COLO668 (cell line): ENCODE measurements around the gene MACIR.

Experiments
- DNase-seq: peaks from one replicate; lab custom pipeline; 2025; ENCODE audit not compliant: unreplicated experiment; lab: John Stamatoyannopoulos, UW

Gene MACIR

DNA sequence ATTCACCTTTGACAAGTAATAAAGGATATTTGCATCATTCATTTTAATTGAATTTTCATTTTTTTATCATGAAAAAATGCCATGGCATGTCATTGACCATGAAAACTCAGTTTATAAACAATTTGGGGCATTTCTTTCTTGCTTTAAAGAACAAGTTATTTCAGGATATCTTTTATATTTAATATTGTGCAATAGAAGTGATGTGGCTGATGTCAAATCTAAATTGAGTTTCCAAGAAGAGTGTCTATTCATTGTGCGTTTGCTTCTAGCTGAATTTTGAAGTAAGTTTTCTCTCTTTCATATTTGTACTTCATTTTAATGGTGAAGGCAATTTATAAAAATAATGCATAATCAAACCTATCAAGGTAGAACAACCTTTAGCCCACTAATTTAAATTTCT, 30.5 kb downstream of the MACIR start:
- DNase-seq, result no peak

DNA sequence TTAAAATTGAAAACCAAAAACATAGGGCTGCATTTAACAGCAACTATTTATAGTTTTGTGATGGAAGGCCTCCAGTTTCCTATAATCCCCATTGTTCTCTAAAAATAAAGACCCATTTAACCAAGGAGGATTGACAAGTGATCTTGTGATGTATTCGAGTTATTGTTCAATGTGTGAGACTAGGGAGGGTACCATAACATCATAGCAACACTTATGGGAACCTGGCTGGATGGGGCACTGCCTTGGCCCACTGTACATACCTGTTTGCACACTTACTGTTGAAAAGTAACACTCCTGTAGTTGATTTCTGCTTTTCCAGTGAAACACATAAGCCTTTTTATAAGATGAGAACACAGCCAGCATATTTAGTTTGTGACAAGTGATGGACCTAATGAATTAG, 32.3 kb downstream of the MACIR start:
- no peak for DNase-seq

DNA sequence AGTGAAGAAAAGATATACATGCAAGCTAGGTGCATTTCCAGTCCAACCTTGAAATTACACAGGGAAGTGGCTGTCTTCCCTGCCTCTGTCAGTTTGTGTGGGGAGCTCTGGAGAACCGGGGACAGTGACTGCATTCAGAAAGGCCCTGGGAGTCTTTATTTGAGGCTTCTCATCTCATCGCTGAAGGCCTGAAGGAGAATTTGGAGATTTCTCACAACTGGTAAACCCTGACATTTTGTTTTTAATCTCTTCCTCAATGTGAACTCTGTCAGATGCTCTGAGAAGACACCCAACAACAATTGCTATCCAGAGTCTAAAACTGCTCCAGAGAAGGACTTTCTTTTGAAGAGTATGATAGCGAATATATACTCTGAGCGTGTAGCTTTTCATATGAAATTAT, 33.0 kb downstream of the MACIR start:
- no peak for DNase-seq

DNA sequence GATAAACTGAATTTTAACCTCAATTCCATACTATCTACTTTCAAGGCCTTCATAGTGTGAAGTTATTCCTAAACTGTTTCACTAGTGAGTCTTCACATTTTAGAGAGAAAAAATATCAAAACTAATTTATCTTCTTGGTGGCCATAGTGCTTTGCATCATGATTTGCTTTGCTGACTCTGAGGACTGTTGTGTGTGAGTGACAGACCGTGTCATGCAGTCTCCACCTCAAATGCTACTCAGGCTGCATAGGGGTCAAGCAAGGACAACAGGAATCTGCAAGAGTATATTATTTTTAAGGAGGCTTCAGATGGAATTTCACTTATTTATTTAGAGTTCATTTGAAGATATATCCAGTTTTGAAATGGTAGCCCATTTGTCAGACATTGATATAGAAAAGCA, 34.5 kb downstream of the MACIR start:
- DNase-seq, result no peak

DNA sequence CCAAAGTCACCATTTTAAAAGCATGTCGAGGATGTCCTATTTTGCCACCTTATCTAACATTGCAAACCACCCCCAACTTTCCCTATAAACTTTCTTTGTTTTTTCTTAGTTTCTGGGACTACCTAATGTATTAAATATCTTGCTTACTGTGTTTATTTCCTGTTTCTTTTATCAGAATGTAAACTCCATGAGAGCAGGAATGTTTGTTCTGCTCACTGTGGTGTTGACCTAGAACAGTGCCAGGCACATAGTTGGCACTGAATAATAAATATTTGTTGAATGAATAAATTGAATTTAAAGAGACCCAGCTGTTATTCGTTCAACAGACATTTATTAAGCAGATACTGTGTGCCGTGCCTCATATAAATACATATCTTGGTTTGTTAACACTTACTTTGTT, 35.2 kb downstream of the MACIR start:
- no peak for DNase-seq

DNA sequence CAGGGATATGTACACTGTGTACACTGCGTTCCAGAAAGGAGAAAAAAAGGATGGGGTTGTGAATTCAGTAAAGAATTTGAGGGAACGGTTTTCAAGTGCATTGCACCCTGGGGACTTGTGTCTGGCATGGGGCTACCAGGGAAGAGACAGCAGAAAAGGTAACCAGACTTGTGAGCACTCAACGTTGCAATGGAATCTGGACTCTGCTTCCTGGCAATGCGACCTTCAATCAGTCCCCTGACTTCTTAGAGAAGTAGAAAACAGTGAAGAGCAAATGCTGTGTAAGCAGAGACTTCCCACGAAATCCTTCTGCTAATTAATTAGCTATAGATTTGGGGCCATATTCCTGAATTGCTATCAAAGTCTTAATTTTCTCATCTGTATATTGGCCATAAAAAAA, 36.3 kb downstream of the MACIR start:
- DNase-seq, result no peak

DNA sequence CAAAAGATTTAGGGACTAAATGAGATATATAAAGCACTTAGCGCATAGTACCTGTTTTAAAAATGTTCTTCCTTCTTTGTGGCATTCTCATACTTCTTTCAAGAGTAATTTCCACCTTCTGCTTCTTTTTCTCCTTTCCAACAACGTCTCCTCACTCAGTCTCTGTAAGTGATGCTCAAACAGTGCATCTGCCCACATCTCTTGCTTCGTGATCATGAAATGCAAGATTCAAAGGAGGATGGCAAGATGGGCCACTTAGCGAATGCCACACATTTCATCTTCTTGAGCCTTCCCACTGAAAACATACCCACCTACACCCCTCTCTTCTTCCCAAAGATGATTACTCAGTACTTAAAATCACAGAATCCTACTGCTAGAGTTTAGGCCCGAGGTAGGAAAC, 36.9 kb downstream of the MACIR start:
- no peak for DNase-seq

DNA sequence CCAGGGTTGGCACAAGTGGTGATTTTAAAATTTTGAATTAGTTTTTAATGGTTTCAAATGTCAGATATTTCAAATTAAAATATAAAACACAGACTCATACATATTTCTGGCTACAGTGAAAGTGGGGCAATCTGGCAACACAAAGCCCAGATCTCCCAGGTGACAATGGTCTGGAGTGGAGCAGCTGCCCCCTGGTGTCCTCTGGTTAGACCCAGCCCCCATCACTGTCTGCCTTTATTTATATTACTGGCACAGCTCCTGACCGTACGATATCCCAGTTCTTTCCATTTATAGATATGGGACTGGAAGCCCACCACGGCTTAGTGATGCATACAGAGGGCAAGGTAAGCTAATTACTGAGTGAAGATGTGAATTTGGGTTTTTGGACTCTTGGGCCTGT, 37.3 kb downstream of the MACIR start:
- DNase-seq, result no peak

DNA sequence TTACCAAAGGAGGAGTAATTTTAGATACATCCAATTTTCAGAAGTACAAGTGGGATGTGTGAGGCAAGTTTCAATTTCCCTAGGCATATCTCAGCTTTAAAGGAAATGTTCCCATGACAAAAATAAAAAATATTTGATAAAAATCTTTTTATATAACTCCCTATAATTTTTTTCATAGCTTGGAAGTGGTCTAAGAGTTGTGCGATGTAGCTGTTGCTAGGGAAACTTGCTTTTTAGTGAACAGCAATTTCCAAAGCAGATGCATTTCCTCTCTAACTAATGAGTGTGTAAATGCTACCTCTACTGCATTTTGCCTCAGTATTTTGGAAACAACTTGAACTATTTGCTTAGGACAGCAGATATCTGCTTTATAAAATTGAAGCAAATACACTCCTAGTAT, 39.6 kb downstream of the MACIR start:
- DNase-seq, result no peak

DNA sequence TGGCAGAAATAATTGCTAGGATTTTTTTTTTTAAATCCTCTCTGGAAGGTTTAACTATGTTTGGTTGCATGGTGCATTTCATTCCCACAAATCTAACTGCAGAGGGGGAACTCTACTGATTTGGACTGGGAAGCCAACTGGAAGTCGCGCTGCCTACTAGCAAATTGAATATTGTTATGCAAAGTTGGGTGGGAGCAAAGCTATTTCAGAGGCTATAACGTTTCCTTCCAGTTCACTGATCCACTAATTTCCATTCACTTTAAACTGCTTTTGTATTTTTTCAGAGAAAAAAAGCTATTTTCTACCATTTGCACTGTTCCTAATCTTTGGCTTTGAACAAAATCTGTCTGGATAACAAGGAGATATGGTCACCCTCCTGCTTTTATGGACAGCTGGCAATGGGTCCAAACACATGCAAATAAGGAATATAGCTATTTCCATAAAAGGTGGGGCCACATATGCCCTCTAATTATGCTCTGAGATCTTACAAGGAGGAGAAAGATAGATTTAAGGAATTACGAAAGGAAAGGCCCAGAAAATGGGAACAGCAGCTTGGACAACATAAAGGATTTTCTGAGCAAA, 40.1 kb downstream of the MACIR start:
- DNase-seq, result no peak

DNA sequence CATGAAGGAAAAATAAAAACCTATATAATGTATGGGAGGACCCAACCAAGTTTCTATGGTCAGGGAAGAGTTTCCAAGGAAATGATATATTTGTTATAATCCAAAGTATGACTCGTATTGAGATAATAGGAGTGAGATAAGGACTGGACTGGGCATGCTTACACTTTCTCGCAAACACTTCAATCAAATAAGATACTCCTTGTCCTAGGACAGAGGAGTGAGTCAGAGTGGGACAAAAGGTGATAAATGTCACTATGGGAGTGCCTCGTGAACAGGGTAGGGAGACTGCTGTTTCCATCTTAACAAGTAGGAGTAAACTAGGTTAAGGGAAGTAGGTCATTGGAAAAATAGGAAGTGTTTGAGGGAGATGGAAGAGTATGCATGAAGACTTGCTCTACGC, 47.2 kb downstream of the MACIR start:
- no peak for DNase-seq

DNA sequence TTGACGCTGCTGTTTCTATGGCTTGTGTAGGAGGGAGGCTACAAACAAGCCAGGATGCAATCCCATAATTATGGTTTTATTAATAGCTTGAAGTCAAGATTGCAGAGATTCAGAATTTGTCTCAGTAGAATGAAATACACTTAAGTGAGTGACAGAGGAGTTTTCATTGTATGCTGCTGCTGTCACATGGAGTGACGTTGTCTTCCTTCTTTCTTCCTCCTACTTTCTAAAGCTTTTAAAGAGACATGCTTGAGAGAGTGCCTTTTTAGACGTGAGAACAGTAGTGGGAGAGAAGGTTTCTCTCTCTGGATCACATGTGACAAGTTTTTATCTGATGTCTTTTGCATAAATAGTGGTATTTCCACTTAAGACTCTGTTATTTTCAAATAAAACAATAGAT, 48.9 kb downstream of the MACIR start:
- no peak for DNase-seq

DNA sequence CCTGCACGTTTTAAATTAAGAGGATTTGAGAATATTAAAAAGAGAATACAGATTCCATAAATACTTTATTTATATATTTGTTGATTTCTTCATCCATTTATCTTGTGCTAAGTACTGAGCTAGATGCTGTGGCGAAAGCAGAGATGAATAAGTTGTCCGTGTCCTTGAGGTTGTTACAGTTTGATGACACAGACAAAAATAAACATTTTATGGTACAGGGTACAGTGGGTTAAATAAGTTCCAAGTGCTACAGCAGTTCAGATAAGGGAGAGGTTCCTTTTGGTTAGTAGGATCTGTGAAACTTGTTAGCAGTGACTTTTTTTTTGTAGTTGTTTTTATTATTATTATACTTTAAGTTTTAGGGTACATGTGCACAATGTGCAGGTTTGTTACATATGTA, 50.2 kb downstream of the MACIR start:
- no peak for DNase-seq

DNA sequence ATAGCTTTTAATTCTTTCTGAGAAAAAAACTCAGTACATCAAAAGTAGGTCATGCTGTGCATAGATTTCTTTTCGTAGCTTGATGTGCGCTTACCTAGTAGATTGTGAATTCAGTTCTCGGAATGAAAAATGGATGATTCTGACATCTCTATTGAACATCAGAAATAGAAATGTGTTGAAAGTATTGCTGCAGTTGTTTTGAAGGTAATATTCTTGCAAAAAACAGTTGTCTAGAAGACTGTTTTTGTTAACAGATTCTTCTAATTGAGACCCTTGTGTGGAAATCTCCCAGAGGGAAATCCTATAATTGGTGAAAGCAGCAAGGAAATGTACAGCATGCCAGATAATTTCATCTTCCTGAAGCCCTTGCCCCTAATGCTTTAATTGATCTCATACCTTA, 54.5 kb downstream of the MACIR start:
- no peak for DNase-seq

DNA sequence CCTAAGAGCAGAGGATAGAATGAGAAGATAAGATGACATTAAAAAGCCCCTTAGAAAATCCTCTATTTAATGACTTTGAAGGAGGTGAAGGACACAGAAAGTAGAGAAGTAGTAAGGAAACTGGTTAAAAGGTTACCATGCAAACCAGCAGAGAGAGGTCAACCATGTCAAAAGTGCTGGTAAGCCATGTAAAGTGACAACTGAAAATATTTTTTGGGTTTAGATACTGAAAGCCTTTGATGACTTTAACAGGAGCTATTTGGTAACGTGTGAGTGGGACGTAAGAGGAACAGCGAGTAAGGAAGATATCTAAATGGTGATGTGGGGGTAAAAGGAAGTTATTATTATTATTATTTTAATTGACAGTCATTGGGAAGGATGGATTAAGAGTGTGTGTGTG, 56.9 kb downstream of the MACIR start:
- DNase-seq, result no peak

DNA sequence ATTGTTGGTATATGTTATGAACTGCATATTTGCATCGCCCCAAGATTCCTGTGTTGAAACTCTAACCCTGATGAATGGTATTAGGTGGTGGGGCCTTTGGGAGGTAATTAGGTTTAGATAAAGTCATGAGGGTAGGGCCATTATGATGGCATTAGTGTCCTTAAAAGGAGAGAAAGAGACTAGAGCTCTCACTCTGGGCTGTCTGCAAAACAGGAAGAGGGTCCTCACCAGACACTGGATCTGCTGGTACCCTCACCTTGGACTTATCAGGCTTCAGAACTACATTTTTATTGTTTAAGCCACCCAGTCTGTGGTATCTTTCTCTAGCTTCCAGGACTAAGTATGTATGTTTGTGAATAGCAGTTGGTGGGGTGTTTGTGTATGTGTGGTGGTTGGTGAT, 68.9 kb downstream of the MACIR start:
- DNase-seq, result no peak

DNA sequence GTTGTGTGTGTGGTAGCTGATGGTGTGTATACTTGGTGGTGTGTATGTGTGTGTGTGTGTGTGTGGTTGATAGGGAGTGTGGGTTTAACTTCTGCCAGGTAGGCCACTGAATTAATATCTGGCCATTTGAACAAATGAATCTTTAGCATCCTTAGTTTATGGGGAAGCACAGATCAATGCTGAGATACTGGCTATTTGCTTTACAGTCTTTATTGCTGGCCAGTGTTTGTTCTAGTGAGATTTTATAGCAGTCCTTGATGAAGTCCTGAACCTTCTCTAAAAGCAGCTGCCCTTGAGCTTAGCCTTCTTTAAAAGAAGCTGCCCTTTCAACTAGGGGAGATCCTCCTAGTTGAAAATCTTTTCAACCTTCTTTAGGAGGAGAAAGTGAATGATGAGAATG, 69.3 kb downstream of the MACIR start:
- DNase-seq, result no peak
